Upper lobe of left lung (tissue), 4 donors: ENCODE results near the gene EMC8.

Experiments
- EP300 ChIP-seq, 4 donors: sonication (generic); formaldehyde crosslinking; IDR thresholded peaks; one replicate each; pipeline ENCODE4 v1.5.1; 2017; ENCODE audit warnings: antibody characterized with exemption in 4 of 4, control low read depth in 2 of 4
- POLR2A ChIP-seq, 4 donors: fragments of 450-650 bp; IDR thresholded peaks; one replicate each; pipeline ENCODE4 v1.5.1; 2016 to 2017; ENCODE audit warnings: antibody characterized with exemption in 4 of 4, mild to moderate bottlenecking in 2 of 4
- POLR2AphosphoS5 ChIP-seq, 2 donors: sonication (generic); formaldehyde crosslinking; IDR thresholded peaks; one replicate each; pipeline ENCODE4 v1.5.1; 2017; ENCODE audit warnings: antibody characterized with exemption in 2 of 2

DNA sequence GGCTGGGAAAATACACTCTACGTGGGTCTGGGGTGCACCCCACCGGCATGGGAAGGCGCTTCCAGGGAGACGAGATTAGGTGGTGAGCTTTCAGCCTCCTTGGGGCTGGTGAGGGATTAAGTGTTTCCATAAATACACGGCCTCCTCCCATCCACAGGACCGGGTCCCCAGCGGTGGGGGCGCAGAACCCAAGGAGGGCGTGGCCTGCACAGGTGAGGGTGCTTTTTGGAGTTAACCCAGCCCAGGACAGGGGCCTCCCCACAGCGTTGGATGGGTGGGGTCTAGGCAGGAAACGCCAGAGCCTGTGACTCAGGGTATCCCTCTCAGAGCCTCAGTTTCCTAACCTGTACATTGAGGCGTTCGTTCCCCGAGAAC is 49.6 kb downstream of the EMC8 start:
- TF ChIP-seq EP300 (IDR thresholded peaks at IDR 0.05) (no peak), POLR2A (IDR thresholded peaks at IDR 0.05) (no peak), POLR2AphosphoS5 (IDR thresholded peaks at IDR 0.05) (no peak)
